HCT116 (cell line): ENCODE measurements around the gene PDCD5. TPM values are rescaled to one million over a fixed set of nuclear protein-coding genes. Genes with fewer than 3 reads are reported as not detected.

Experiments used
- ATAC-seq: fragments of 200-7000 bp; cut with Tn5 transposase; 2 replicates; pipeline ENCODE4 v1.9.1; 2020; ENCODE audit warnings: mild to moderate bottlenecking, moderate library complexity
- BruUV-seq: library from RNA; stranded (reverse); fragments of 400-500 nt; replicated peaks from 2 replicates; lab custom pipeline; 2021; lab: Mats Ljungman, UMichigan
- CTCF ChIA-PET: fragments of 300-600 bp; sonication (Branson Sonifier 250); formaldehyde crosslinking; loops from one replicate; lab custom pipeline; 2021; ENCODE audit warnings: antibody characterized with exemption; lab: Charles Lee
- POLR2A ChIA-PET: fragments of 300-600, 350-600 bp; sonication (Branson Sonifier 250); formaldehyde crosslinking; loops from one replicate; lab custom pipeline; 2021; ENCODE audit warnings: antibody characterized with exemption; lab: Charles Lee
- RAD21 ChIA-PET, 2 experiments: fragments of 300-600 bp; sonication (Branson Sonifier 250); formaldehyde crosslinking; loops; one replicate each; lab custom pipeline; 2023; ENCODE audit warnings: low total read pairs in 2 of 2; ENCODE audit not compliant: uncharacterized antibody in 2 of 2, unreplicated experiment in 2 of 2, low non-redundant PET in 1 of 2; lab: Charles Lee
- DNase-seq: peaks from one replicate; pipeline ENCODE4 v3.0.0-alpha.2; 2010; ENCODE audit warnings: low read depth, low spot score
- H2AFZ ChIP-seq: fragments of 200-600 bp; shearing (Covaris generic), sonication (generic); 2 replicates; pipeline ENCODE4 v1.6.1; 2017; ENCODE audit warnings: low read depth, mixed run types, mixed read lengths, antibody characterized with exemption, low read length; ENCODE audit not compliant: poor library complexity, severe bottlenecking
- H3K27ac ChIP-seq: 2 replicates; pipeline ENCODE4 v1.5.1; 2012; ENCODE audit warnings: low read depth, low read length
- H3K27me3 ChIP-seq: fragments of 200-600 bp; sonication (generic); 2 replicates; pipeline ENCODE4 v1.6.1; 2016; ENCODE audit warnings: mixed run types, low read length, mixed read lengths; ENCODE audit not compliant: insufficient read depth
- H3K36me3 ChIP-seq, 2 experiments: fragments of 200-500 bp in 1 of 2; fragments of 200-600 bp in 1 of 2; sonication (Bioruptor generic) in 1 of 2; sonication (generic) in 1 of 2; 2 replicates each; pipeline versions ENCODE4 v1.5.1 to v1.6.1; 2014 to 2016; ENCODE audit warnings: low read length in 2 of 2, inconsistent platforms in 1 of 2, mixed read lengths in 1 of 2, mixed run types in 1 of 2; ENCODE audit not compliant: insufficient read depth in 2 of 2, control insufficient read depth in 1 of 2
- H3K4me1 ChIP-seq, 2 experiments: fragments of 200-600 bp in 1 of 2; sonication (generic) in 1 of 2; 2 replicates each; pipeline versions ENCODE4 v1.5.1 to v1.6.1; 2012 to 2017; ENCODE audit warnings: low read length in 2 of 2, inconsistent platforms in 1 of 2, mild to moderate bottlenecking in 1 of 2, mixed read lengths in 1 of 2, mixed run types in 1 of 2, moderate library complexity in 1 of 2; ENCODE audit not compliant: insufficient read depth in 2 of 2, control insufficient read depth in 1 of 2
- H3K4me2 ChIP-seq: fragments of 200-600 bp; sonication (generic); 2 replicates; pipeline ENCODE4 v1.6.1; 2017; ENCODE audit warnings: mixed run types, low read length, mixed read lengths
- H3K4me3 ChIP-seq, 2 experiments: fragments of 200-600 bp in 1 of 2; sonication (generic) in 1 of 2; replicated peaks in 1 of 2; 2 replicates each; pipeline ENCODE4 v1.5.1; 2011 to 2016; ENCODE audit warnings: low read length in 2 of 2, control low read depth in 1 of 2, low read depth in 1 of 2, mild to moderate bottlenecking in 1 of 2, mixed read lengths in 1 of 2, mixed run types in 1 of 2
- H3K79me2 ChIP-seq: fragments of 200-600 bp; sonication (generic); 2 replicates; pipeline ENCODE4 v1.6.1; 2017; ENCODE audit warnings: mild to moderate bottlenecking, mixed run types, low read length, moderate library complexity, mixed read lengths; ENCODE audit not compliant: insufficient read depth
- H3K9ac ChIP-seq: fragments of 200-600 bp; sonication (generic); 2 replicates; pipeline ENCODE4 v1.6.1; 2016; ENCODE audit warnings: low read length, mixed read lengths
- H3K9me2 ChIP-seq: fragments of 200-600 bp; sonication (generic), shearing (Covaris generic); 2 replicates; pipeline ENCODE4 v1.6.1; 2017; ENCODE audit warnings: mixed run types, mild to moderate bottlenecking, moderate library complexity; ENCODE audit not compliant: insufficient read depth
- H3K9me3 ChIP-seq, 2 experiments: fragments of 200-500 bp in 1 of 2; fragments of 200-600 bp in 1 of 2; sonication (Bioruptor generic) in 1 of 2; sonication (generic) in 1 of 2; 2 replicates each; pipeline ENCODE4 v1.6.1; 2014 to 2017; ENCODE audit warnings: low read length in 2 of 2, mixed read lengths in 2 of 2, inconsistent platforms in 1 of 2, low read depth in 1 of 2, mild to moderate bottlenecking in 1 of 2, mixed run types in 1 of 2, moderate library complexity in 1 of 2; ENCODE audit not compliant: control insufficient read depth in 1 of 2, insufficient read depth in 1 of 2
- H4K20me1 ChIP-seq: fragments of 200-600 bp; sonication (generic), shearing (Covaris generic); 2 replicates; pipeline ENCODE4 v1.6.1; 2017; ENCODE audit warnings: mixed run types, mild to moderate bottlenecking, moderate library complexity; ENCODE audit not compliant: insufficient read depth
- CEBPB ChIP-seq: IDR thresholded peaks from 2 replicates; pipeline ENCODE4 v1.6.1; 2012; ENCODE audit warnings: low read depth
- EGR1 ChIP-seq: IDR thresholded peaks from 2 replicates; pipeline ENCODE4 v1.6.1; 2012; ENCODE audit warnings: low read depth
- ELF1 ChIP-seq: IDR thresholded peaks from 2 replicates; pipeline ENCODE4 v1.6.1; 2012; ENCODE audit warnings: low read depth, borderline replicate concordance
- EZH2phosphoT487 ChIP-seq: fragments of 200-600 bp; IDR thresholded peaks from 2 replicates; pipeline ENCODE4 v1.6.1; 2018; ENCODE audit warnings: antibody characterized with exemption, borderline replicate concordance
- FOSL1 ChIP-seq: IDR thresholded peaks from 2 replicates; pipeline ENCODE4 v1.6.1; 2012; ENCODE audit warnings: low read depth
- MAX ChIP-seq: IDR thresholded peaks from 2 replicates; pipeline ENCODE4 v1.6.1; 2012
- POLR2A ChIP-seq: IDR thresholded peaks from 2 replicates; pipeline ENCODE4 v1.7.0; 2011; ENCODE audit warnings: borderline replicate concordance; ENCODE audit not compliant: insufficient read depth, insufficient read length; ENCODE audit errors: extremely low read depth
- POLR2AphosphoS5 ChIP-seq: IDR thresholded peaks from 2 replicates; pipeline ENCODE4 v1.6.1; 2011; ENCODE audit warnings: mild to moderate bottlenecking, low read depth, low read length, moderate library complexity
- REST ChIP-seq: IDR thresholded peaks from 2 replicates; pipeline ENCODE4 v1.6.1; 2012; ENCODE audit warnings: low read depth
- SIN3A ChIP-seq: IDR thresholded peaks from 2 replicates; pipeline ENCODE4 v1.6.1; 2012; ENCODE audit warnings: low read depth
- SP1 ChIP-seq: IDR thresholded peaks from 2 replicates; pipeline ENCODE4 v1.6.1; 2012; ENCODE audit warnings: low read depth
- TCF7L2 ChIP-seq: IDR thresholded peaks from 2 replicates; pipeline ENCODE4 v1.7.0; 2011; ENCODE audit warnings: borderline replicate concordance, inconsistent platforms; ENCODE audit not compliant: insufficient read depth, insufficient read length; ENCODE audit errors: extremely low read depth
- YY1 ChIP-seq: IDR thresholded peaks from 2 replicates; pipeline ENCODE4 v1.6.1; 2011; ENCODE audit warnings: low read length, low read depth, moderate library complexity, mild to moderate bottlenecking; ENCODE audit not compliant: insufficient replicate concordance; ENCODE audit errors: extremely low read depth
- ZBTB33 ChIP-seq: IDR thresholded peaks from 2 replicates; pipeline ENCODE4 v1.6.1; 2011; ENCODE audit warnings: mild to moderate bottlenecking, low read length, moderate library complexity; ENCODE audit not compliant: insufficient replicate concordance; ENCODE audit errors: extremely low read depth
- ZFX ChIP-seq: fragments of 450-650 bp; IDR thresholded peaks from 2 replicates; pipeline ENCODE4 v1.6.1; 2017
- ZNF274 ChIP-seq: fragments of 200-500 bp; sonication (Bioruptor generic); IDR thresholded peaks from 2 replicates; pipeline ENCODE4 v1.6.1; 2014; ENCODE audit warnings: mild to moderate bottlenecking, low read depth, low read length, inconsistent platforms
- intact Hi-C: fragments of 100-400 bp; cut with micrococcal nuclease; formaldehyde crosslinking; loops from 2 replicates; pipeline ENCODE4 v1.10.0; 2022
- total RNA-seq: library from RNA; stranded (reverse); gene quantifications from one replicate; pipeline ENCODE4 v1.2.1, GENCODE V29; 2021; ENCODE audit not compliant: unreplicated experiment

PDCD5 gene
- total RNA-seq, 1 experiment from 2014 or later, result 143 TPM

GRCh38 chr19:32594021-32594420, 13.0 kb downstream of the PDCD5 start:
- RAD21 ChIA-PET, result no interaction called here
- Histone ChIP-seq H4K20me1 (no peaks in the 10 kb centered on the region), H3K9ac (no peak overlapping the region), H3K9me3 (no peaks in the 10 kb centered on the region), H3K36me3 (peaks cover 33 to 36% of the 10 kb centered on the region in 2 experiments), H3K4me3 (no peak overlapping the region), H3K27ac (no peak overlapping the region), H3K4me1 (no peaks in the 10 kb centered on the region), H2AFZ (no peak overlapping the region), H3K27me3 (no peaks in the 10 kb centered on the region), H3K4me2 (no peak overlapping the region), H3K9me2 (no peaks in the 10 kb centered on the region), H3K79me2 (no peaks in the 10 kb centered on the region)
- CTCF ChIA-PET, result no interaction called here
- BruUV-seq, result no TSS peak
- DNase-seq (no peak), ATAC-seq (no peak)
- TF ChIP-seq POLR2A, result no peak
- no peak for TF ChIP-seq MAX
- TF ChIP-seq CEBPB, result no peak
- TF ChIP-seq ELF1, result no peak
- TF ChIP-seq REST, result no peak
- TF ChIP-seq TCF7L2, result no peak
- no peak for TF ChIP-seq SP1
- TF ChIP-seq EZH2phosphoT487, result no peak
- no peak for TF ChIP-seq POLR2AphosphoS5
- TF ChIP-seq EGR1, result no peak
- no peak for TF ChIP-seq ZFX
- TF ChIP-seq SIN3A, result no peak
- TF ChIP-seq YY1, result no peak
- TF ChIP-seq ZNF274, result no peak
- no peak for TF ChIP-seq FOSL1
- no peak for TF ChIP-seq ZBTB33
- intact Hi-C loops, result no loop called here
- POLR2A ChIA-PET, result no interaction called here
